ENCODE measurements around the gene RIMBP2.
A peak's percentile ranks its signal among the peaks of the same experiment; 100 is the strongest.
"Not testable (repeated sequence)": the region's sequence is repeated elsewhere in the genome, so short reads cannot be mapped to it uniquely, and the experiment has no call there.

RIMBP2 gene, protein sequence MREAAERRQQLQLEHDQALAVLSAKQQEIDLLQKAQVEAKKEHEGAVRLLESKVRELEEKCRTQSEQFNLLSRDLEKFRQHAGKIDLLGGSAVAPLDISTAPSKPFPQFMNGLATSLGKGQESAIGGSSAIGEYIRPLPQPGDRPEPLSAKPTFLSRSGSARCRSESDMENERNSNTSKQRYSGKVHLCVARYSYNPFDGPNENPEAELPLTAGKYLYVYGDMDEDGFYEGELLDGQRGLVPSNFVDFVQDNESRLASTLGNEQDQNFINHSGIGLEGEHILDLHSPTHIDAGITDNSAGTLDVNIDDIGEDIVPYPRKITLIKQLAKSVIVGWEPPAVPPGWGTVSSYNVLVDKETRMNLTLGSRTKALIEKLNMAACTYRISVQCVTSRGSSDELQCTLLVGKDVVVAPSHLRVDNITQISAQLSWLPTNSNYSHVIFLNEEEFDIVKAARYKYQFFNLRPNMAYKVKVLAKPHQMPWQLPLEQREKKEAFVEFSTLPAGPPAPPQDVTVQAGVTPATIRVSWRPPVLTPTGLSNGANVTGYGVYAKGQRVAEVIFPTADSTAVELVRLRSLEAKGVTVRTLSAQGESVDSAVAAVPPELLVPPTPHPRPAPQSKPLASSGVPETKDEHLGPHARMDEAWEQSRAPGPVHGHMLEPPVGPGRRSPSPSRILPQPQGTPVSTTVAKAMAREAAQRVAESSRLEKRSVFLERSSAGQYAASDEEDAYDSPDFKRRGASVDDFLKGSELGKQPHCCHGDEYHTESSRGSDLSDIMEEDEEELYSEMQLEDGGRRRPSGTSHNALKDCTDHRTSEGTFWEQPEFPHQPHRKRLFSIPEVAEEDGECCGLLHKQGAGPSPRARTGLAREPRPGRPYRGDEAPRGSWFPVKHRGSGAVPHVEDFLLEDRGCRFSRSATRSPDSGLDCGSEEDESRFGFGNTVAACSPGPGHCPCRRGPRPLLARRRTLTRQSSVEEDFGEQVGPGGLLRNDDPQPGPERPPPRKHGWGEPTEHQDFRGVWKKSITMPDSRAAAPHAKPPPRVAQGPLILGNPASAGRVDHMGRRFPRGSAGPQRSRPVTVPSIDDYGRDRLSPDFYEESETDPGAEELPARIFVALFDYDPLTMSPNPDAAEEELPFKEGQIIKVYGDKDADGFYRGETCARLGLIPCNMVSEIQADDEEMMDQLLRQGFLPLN (N-terminal part only)

GRCh38 chr12:130715998-130716968 lies at the start of gene RIMBP2:
TSS of gene RIMBP2 (minus strand) at chr12:130716299. CDS start at chr12:130479013, 237,286 bp downstream.
- DNase-seq (ENCODE audit: low spot score): no peak

GRCh38 chr12:130765186-130765659 lies 49.1 kb upstream of the RIMBP2 start:
- DNase-seq (ENCODE audit: low spot score): no peak

GRCh38 chr12:130764475-130765185 lies 48.5 kb upstream of the RIMBP2 start:
- no peak for DNase-seq (ENCODE audit: low spot score)

GRCh38 chr12:130764073-130764472 lies 48.0 kb upstream of the RIMBP2 start:
- no peak for DNase-seq (ENCODE audit: low spot score)

DNA sequence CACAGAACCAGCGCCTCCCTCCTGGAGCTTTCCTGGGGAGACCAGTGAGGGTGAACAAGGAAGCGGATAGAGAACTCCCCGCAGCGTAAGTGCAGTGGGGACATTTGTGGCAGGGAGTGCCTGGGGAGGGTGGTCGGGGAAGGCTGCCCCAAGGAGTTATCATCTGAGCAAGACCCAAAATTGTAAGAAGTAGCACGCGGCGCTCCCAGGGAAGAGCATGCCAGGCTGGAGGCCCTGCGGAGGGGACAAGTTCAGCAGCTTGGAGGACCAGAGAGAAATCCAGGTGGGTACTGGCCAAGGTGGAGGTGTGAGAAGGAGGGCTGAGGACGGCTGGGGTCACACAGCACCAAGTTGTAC lies 46.2 kb upstream of the RIMBP2 start:
- no peak for DNase-seq (ENCODE audit: low spot score)

DNA sequence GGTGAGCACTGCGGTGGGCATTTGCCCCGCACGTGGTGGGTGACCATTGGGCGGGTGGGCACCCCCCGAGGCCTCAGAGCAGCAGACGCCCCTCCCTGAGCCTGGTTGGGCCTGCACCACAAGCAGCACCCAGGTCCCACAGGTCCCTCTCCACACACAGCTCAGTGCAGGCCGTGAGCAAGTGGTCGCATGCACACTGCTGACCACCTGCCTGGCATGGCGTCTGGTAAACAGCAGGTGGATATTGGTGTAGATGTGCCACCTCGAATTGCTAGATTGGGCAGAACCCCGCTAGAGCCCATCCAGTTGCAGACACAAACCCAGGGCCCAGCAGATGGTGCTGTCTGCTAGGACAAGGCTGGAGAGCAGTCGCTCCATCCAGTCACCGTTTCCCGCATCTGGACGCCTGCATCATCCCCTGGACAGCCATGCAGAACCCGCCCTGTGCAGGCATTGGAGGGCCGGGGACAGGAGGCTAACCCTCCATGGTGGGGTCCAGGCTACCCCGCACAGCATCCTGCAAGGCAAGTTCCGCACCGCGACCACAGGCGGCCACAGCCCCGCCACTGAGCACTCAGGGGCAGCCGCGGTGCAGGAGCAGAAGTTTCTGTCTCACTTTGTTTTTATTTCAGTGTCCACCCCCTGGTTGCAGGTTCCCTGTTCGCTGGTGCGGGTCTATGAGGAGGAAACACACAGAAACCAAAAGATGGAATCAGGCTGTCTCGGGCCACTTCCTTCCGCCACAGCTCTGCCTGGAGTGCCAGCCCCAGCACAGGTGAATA lies 45.6 kb upstream of the RIMBP2 start:
- peak; percentile 47 for DNase-seq (ENCODE audit: low spot score)

- no peak for DNase-seq (ENCODE audit: low spot score)
These were observed 38.3 kb upstream of the RIMBP2 start for GRCh38 chr12:130754234-130754901.

- no peak for DNase-seq (ENCODE audit: low spot score)
These were observed 36.7 kb upstream of the RIMBP2 start for GRCh38 chr12:130752692-130753230.

GRCh38 chr12:130752037-130752436 lies 35.9 kb upstream of the RIMBP2 start:
- not testable (repeated sequence) for DNase-seq (ENCODE audit: low spot score)

- no peak for DNase-seq (ENCODE audit: low spot score)
These were observed 32.7 kb upstream of the RIMBP2 start for GRCh38 chr12:130748786-130749185.

GRCh38 chr12:130747867-130748740 lies 32.0 kb upstream of the RIMBP2 start:
- peak; percentile 61 for DNase-seq (ENCODE audit: low spot score)

DNA sequence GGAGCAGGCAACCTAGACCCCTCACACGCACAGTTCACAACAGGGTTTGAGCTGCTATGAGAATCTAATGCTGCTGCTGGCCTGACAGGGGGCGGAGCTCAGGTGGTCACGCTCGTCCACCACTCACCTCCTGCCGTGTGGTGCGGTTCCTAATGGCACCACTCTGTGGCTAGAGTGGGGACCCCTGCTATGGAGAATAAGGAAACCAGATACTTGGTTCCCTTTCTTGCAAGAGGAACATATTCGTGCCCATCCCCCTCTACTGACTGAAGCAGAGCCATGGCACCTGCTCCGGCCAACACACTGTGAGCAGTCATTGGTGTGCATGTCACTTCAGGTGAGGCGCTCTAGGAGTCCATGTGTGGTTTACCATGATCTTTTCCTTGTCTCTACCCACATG lies 30.4 kb upstream of the RIMBP2 start:
- no peak for DNase-seq (ENCODE audit: low spot score)

DNA sequence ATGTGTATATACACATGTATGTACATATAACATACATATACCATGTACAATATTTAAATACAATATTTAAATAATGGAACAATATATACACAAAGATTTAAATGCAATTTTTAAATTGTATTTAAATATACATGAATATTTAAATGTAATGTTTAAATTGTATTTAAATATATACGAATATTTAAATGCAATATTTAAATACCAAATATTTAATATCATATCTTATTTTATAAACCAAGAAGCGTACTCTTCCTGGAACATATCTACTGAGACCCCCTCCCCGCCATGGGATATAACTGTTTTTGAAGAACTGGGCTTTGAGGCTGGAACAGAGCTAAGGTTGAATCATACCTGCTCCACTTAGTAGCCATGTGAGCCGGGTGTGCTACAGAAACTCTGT lies 29.8 kb upstream of the RIMBP2 start:
- DNase-seq (ENCODE audit: low spot score): no peak

DNA sequence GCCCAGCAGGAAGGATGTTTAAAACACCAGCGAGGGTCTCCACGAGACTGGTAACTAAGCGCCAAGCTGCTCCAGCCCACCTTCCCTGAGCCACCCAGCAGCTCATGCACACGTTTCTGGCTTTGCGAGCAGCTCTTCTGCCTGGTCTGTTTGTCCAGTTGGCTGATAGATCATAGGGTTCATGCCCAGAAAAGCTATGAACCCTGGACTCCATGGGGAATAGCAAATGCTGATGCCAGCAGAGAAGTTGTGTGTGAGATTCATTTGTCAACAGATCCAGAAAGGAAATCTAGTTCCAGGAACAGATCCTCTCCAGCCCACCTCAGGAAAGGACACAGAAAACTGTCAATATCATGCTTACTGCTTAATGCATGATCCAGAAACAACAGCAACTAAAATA lies 28.2 kb upstream of the RIMBP2 start:
- DNase-seq (ENCODE audit: low spot score): no peak

DNA sequence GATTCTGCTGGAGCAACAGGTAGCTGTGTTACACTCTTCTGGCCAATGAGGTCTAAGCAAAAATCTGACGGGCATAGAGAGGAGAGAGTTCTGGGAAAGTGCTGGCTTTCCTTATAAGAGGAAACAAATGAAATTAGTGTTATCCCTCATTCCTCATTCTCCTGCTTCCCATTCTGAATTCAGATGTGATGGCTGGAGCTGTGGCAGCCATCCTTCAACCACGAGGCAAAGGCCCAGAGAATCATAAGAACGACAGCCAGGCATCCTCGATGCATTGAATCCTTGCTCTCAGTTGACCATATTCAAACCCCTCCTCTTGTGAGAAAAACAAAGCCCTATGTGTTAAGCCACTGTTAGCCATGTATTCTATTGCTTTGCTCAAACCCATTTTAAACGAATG lies 27.5 kb upstream of the RIMBP2 start:
- DNase-seq (ENCODE audit: low spot score): no peak

GRCh38 chr12:130743176-130743575 lies 27.1 kb upstream of the RIMBP2 start:
- DNase-seq (ENCODE audit: low spot score): no peak

GRCh38 chr12:130742716-130743115 lies 26.6 kb upstream of the RIMBP2 start:
- no peak for DNase-seq (ENCODE audit: low spot score)

- no peak for DNase-seq (ENCODE audit: low spot score)
These were observed 26.0 kb upstream of the RIMBP2 start for GRCh38 chr12:130742112-130742511.

Measured in germinal center (tissue), 1 donor.